GM19035 (cell line): ENCODE results near the gene ZNF280C.

Experiments used
- ATAC-seq: cut with Tn5 transposase; IDR thresholded peaks from one replicate; pipeline ENCODE4 v1.9.1; 2021; ENCODE audit not compliant: unreplicated experiment

ZNF280C gene

GRCh38 chrX:130179170-130179569 lies 89.5 kb downstream of the ZNF280C start:
- no peak for ATAC-seq

- no peak for ATAC-seq
Observed at GRCh38 chrX:130176942-130177341, 91.8 kb downstream of the ZNF280C start.

DNA sequence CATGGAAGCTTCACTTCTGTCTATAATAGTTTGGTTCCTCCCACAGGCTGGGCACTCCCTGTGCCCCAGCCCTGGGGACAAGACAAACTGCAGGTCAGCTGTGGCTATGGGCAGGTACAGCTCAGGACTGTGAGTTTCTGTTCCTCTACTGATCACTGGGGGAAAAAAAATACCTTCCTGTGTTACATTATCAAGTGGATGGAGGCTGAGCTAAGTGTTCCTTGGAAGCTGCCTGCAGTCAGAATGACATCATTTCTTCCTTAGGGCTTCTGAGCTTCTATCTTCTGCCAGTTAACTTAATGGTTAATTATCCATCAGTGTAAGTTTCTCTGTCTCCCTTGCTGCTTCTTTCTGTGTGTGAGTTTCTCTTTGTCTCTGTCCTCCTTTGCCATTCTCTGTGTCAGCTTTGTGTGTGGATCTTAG lies 92.3 kb downstream of the ZNF280C start:
- ATAC-seq, result peak; percentile 81

DNA sequence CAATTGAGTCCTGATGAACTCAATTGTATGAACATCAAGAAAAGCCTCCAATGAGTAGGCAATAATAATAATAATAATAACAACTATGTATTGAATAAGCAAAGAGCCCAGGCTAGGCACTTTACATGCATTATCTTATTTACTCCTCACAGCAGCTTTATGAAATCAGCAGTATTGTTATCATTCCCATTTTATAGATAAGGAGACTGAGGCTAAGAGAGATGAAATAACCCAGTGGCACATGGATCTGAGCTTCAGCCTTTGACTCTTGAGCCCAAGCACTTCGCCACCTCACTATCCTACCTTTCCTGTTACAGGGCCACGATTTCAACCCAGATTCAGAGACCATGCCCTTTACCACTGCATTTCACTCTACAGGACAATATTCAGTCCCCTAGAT lies 93.8 kb downstream of the ZNF280C start:
- no peak for ATAC-seq

DNA sequence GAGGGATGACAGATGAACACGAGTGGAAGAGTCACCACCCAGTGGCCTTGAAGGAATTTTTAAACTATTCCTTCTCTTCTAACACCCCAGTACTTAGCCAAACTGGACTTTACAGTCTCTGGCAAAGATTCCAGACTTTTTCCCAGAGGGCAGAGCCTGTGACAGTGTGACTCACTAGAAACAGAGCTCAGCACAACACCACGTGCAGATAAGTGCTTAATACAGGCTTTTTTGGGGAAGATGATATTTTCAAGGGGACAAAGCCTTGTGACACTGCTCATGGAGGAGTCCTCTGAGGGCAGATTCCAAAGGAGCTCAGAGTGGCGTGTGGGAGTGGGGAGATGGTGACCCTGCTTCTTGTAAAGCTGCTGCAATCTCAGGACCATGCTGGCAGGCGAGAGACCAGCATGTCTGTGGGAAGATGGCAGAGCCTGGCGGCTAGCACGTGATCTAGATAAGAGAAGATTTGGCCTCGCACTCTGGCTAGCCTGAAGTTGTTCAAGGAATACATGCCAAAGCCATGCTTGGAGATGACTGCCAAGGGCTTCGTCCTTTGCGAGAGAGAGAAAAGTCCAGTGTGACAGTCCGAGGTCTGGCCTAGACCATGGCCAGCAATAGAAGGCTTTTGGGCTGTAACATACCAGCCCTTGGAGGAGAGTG lies 94.5 kb downstream of the ZNF280C start:
- ATAC-seq, result no peak

DNA sequence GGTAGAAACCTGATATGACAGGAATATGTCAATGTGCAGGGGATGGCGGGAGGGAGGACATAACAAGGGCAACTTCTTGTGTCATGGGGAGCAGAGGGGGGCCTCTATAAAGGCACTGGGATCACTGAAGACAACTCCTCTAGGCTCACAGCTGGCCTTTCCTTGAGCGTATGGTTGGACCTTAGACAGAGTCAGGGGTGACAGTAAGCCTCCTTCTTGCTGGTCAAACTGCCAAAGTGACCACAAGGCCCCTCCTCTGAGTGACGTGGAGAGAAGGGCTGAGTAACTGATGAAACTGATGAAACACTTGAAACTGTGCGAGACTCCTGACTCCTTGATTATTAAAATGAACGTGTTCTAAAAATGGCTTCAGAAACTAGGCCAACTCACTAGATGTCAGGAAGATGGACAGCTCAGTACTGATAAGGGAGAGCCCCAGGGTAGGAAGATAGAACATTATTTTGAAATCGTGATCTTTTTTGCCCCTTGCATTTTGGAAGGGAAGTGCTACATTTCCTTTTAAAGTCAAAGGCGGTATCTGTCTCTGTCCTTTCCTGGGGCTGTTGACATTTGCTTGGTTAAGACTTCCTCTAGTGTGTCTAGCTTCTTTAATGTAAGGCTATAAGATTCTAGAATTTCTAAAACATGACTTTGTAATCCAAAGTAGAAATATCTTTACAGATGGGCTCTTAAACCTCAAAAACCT lies 95.4 kb downstream of the ZNF280C start:
- peak; percentile 43 for ATAC-seq

DNA sequence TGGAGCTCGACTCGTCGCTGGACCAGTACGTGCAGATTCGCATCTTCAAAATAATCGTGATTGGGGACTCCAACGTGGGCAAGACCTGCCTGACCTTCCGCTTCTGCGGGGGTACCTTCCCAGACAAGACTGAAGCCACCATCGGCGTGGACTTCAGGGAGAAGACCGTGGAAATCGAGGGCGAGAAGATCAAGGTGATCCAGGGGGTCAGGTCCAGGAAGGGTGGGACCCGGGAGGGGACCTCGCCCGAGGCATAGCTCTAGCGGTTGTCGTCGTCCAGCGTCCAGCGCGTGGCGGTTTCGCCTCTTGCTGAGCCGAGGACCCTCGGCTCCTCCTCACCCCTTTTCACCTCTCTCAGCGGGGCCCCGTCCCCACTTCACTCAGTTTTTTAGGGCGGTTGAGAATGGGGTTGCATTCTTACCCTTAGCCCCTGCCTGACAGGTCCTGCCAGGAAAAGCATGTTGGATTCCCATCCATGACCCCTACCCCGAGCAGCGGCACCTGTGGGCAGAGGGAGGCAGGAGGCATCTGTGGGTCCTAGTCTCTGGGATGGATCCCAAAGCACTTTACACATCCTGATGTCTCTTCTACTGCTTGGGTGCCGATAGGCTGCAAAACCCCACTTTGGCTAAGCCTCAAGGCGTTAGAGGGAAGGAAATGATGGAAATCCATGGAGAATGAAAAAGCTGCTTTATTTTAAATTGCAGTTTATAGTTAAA lies 96.4 kb downstream of the ZNF280C start:
- ATAC-seq, result no peak

- ATAC-seq, result peak; percentile 9
Observed at GRCh38 chrX:130171446-130172126, 97.1 kb downstream of the ZNF280C start, which contains the start of gene RAB33A. TSS of gene RAB33A (plus strand) at chrX:130171962. CDS start at chrX:130172063, 101 bp downstream.

DNA sequence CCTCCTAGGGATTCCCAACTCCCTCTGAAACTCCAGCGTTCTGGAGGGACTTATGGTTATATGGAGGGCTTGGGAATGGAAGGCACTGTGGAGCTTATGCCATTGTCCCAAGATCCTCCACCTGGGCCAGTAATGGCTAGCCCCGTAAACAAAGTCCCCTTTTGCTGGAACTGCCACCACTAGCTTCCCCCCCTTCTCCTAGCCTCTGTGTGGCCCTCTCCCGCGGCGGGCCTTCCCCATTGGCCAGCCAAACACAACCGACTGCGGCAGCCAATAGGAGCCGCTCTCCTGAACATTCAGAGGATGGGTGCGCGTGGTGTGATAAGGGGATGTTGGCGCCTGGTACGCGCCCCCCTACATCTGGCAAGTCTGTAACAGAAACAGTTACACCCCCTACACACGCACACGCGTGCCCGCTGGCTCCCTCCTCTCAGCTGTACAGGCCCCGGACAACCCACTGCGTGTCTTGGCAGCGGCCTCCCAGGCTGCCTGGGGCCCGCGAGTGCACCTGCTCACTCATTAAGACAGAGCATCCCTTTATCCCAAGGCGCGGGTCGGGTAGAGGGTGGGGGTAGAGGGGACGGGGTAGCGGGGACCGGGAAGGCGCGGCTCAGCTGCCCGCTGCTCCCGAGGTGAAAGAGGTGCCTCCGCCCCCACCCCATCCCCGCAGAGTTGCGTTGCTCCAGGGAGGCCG lies 97.8 kb downstream of the ZNF280C start:
- peak; percentile 77 for ATAC-seq

DNA sequence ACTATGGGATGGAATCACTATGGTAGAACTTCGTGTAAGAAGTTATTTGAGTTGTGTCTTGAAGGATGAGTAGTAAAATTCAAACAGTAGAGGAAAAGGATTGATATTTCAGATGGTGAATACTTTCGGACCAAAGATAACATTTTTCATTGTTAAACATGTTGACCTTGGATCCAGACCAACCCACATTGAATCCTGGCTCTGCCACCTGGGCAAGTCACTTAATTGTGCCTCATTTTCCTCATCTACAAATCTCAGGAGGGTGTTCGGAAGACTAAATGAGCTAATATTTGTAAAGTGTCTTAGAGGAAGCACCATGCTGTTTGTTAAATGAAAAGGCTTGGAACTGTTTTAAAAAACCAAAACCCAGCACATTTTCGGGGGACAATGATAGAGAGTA lies 101.7 kb downstream of the ZNF280C start:
- ATAC-seq, result no peak

- ATAC-seq, result no peak
Observed at GRCh38 chrX:130166503-130166777, 102.3 kb downstream of the ZNF280C start.

DNA sequence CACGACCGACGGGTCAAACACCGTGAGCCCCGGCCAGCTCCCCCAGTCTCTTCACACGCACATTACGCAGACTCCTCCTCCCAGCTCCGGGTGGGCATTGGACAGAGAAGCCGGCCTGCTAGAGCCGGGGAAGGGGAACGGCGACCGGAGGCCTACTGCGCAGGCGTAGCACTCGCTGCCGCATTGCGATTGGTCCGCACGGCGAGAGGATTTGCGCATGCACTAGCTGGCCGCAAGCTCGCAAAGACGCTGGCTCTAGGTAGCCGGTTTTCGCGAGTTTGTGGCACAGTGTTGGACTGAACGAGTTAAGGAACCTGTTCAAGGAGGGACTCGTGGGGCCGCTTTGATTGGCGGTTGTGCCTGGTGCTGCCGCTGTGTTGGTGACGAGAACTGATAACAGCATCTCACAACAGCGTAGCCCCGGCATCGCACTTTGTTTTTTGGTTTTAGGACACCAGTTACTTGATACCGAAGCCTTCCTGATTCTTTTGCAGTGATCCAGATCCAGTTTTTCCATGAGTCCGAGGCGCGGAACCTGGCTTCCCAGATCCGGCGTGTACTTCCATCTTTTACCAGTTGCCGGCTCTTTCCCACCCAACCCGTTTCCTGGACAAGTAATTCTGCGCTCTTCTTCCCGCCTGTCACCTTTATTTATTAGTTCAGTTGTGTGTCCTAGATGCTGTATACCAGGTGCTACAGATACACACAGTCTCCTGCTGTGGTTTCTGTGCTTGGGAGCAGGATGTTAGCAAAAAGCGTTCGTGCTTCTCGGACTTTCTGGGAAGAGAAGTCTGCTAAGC lies 102.8 kb downstream of the ZNF280C start, which contains the start of gene AIFM1:
TSS of gene AIFM1 (minus strand) at position 139 of the 800 bp plus-strand sequence. CDS start 185 bp downstream, outside the sequence.
- peak; percentile 89 for ATAC-seq

DNA sequence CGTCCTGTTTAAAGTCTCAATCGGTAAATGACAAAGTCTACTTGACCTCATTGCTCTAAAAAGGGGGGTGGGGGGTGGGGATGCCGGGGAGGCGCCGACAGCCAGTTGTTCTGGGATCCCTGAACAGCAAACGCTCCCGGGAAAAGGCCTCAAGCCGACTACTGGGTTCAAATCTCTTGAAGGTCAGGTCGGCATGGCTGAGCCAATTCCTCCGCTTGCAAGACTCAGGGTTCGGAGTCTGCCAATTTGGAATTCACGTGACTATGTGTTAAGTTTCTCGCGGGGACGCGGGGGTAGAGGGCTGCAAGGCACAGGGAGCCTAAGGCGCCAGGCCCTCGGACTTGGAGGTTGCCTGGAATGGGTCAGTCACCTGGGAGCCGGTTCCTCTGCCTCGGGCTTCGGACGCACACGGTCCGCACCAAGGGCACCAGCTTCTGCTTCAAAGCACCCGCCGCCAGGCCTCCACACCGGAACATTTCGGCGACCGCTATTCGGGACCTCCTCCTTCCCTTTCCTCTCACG lies 103.5 kb downstream of the ZNF280C start:
- ATAC-seq, result no peak

GRCh38 chrX:130163398-130163797 lies 105.3 kb downstream of the ZNF280C start:
- ATAC-seq, result no peak

GRCh38 chrX:130162094-130162735 lies 106.5 kb downstream of the ZNF280C start:
- ATAC-seq, result no peak

- no peak for ATAC-seq
Observed at GRCh38 chrX:130159776-130160175, 108.9 kb downstream of the ZNF280C start.

- no peak for ATAC-seq
Observed at GRCh38 chrX:130158311-130158710, 110.4 kb downstream of the ZNF280C start.

GRCh38 chrX:130155564-130155963 lies 113.1 kb downstream of the ZNF280C start:
- no peak for ATAC-seq
